Testis (tissue), 3 donors: Measurements from ENCODE around the gene TNP2. TPM values are rescaled to one million over a fixed set of nuclear protein-coding genes. Genes with fewer than 3 reads are reported as not detected.

Experiments
- DNase-seq: peaks from one replicate; pipeline ENCODE4 v3.0.0-alpha.2; 2019
- H3K27ac ChIP-seq, 2 donors: fragments of 200-600 bp; sonication (generic); one replicate each; pipeline ENCODE4 v1.5.1; 2019
- H3K27me3 ChIP-seq: fragments of 200-600 bp; sonication (generic); one replicate; pipeline ENCODE4 v1.5.1; 2019
- H3K36me3 ChIP-seq: fragments of 200-600 bp; sonication (generic); one replicate; pipeline ENCODE4 v1.5.1; 2017; ENCODE audit warnings: low read depth; ENCODE audit errors: missing control alignments
- H3K4me1 ChIP-seq: fragments of 200-600 bp; sonication (generic); one replicate; pipeline ENCODE4 v1.5.1; 2019
- H3K4me3 ChIP-seq, 2 donors: fragments of 200-600 bp; sonication (generic); one replicate each; pipeline ENCODE4 v1.5.1; 2017 to 2019
- H3K9me3 ChIP-seq: fragments of 200-600 bp; sonication (generic); one replicate; pipeline ENCODE4 v1.5.1; 2017
- POLR2A ChIP-seq: fragments of 450-650 bp; IDR thresholded peaks from one replicate; pipeline ENCODE4 v1.6.1; 2017; ENCODE audit warnings: antibody characterized with exemption, mild to moderate bottlenecking, moderate library complexity
- WGBS, 2 donors: methylation state at CpG; one replicate each; pipeline ENCODE4 v1.1.5; 2018; 5-methylcytosine and 5-hydroxymethylcytosine counted together
- intact Hi-C: fragments of 100-400 bp; cut with DNase I; formaldehyde crosslinking; loops from one replicate; pipeline ENCODE4 v1.15.1; 2023; ENCODE audit warnings: low total_unique reads
- polyA plus RNA-seq: library from polyadenylated mRNA; stranded (reverse); fragments of 350-450 nt; fragmentation: Illumina TruSeq; extraction: RNeasy Lipid Tissue Mini Kit (QIAGEN cat#74804); gene quantifications from one replicate; pipeline ENCODE4 v1.2.3, GENCODE V29; 2014; ENCODE audit warnings: low read depth, low replicate concordance; ENCODE audit not compliant: insufficient read depth
- total RNA-seq, 2 donors: library from RNA; depleted of rRNA; stranded (reverse); fragments of >200 nt; gene quantifications; one replicate each; pipeline ENCODE4 v1.2.3, GENCODE V29; 2016
- TF ChIP-seq, protein P1 (sequence below), 3 experiments: fragments of 450-650 bp in 2 of 3; fragments of 200-600 bp in 1 of 3; sonication (generic) in 1 of 3; IDR thresholded peaks; one replicate each; pipeline ENCODE4 v1.5.1; 2016 to 2019; ENCODE audit warnings: antibody characterized with exemption in 3 of 3, mild to moderate bottlenecking in 2 of 3, moderate library complexity in 1 of 3

The TNP2 gene
- total and polyA plus RNA-seq, 3 donors from 2014 or later: 10.2 to 38.4 (median 29.8) TPM

DNA sequence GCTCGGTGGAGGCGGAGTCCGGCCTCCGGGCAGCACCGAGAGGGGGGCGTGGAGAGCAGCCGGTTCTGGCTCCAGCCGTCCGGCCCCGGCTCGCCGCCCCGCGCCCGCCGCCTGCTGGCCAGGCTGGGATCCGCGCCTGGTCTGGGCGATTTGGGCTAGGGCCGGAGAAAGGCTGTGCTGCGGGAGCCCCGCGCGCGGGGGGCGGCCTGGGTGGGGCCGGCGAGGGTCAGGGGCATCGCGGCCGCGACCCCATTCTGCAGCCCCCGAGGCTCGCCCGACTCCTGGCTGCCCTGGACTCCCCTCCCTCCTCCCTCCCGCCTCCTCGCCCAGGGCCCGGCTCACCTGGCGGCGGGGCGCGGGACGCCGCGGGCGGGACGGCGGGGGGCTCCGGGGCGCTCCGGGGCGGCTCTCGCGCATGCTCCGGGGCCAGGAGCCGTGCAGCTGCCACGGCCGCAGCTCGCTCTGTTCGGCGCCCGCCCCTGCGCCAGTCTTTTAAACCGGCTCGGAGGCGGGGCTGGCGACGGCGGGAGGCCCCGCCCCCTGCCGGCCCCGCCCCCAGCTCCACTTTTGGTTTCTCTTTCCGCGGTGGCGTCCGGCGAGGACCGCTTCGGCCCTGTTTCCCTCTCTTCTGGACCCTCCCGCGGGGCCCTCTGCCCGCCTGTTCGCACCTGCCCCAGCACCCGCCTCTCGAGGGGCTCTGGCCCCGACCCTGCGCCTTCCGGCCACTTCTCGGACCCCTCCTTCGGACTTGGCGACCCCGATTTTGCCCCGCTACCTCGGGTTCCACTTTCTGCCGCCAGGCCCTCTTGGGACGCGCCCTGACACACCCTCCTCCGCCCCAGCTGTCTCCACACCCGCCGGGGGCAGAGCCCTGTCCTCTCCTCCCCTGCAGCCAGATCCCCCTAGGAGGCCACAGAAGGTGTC lies 13.1 kb downstream of the TNP2 start, which contains the start of gene SOCS1:
SOCS1 (minus strand) TSS at position 468 of the 924 bp plus-strand sequence. CDS start 726 bp downstream, outside the sequence.
- H3K36me3 ChIP-seq: no peaks in the 10 kb centered on the region
- DNase-seq: peak; percentile 90
- peak within 1 kb of the TSS; percentile 70 to 77 for H3K4me3 ChIP-seq
- peaks cover 18% of the 10 kb centered on the region for H3K4me1 ChIP-seq
- WGBS, 2 donors: 0% methylated on average over 8 to 99 of the region's 100 CpGs
- peak within 1 kb of the TSS; percentile 84 to 97 for H3K27ac ChIP-seq
- no peaks in the 10 kb centered on the region for H3K9me3 ChIP-seq
- intact Hi-C loops: loop anchor here (5.0 kb wide), 1 partner anchor 284 kb away; no protein-coding TSS in a partner anchor
- no peaks in the 10 kb centered on the region for H3K27me3 ChIP-seq
- TF ChIP-seq POLR2A: peak; percentile 62
- TF ChIP-seq, protein P1, sequence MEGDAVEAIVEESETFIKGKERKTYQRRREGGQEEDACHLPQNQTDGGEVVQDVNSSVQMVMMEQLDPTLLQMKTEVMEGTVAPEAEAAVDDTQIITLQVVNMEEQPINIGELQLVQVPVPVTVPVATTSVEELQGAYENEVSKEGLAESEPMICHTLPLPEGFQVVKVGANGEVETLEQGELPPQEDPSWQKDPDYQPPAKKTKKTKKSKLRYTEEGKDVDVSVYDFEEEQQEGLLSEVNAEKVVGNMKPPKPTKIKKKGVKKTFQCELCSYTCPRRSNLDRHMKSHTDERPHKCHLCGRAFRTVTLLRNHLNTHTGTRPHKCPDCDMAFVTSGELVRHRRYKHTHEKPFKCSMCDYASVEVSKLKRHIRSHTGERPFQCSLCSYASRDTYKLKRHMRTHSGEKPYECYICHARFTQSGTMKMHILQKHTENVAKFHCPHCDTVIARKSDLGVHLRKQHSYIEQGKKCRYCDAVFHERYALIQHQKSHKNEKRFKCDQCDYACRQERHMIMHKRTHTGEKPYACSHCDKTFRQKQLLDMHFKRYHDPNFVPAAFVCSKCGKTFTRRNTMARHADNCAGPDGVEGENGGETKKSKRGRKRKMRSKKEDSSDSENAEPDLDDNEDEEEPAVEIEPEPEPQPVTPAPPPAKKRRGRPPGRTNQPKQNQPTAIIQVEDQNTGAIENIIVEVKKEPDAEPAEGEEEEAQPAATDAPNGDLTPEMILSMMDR (IDR thresholded peaks at IDR 0.05): peak; percentile 92 to 97 (median 94)

DNA sequence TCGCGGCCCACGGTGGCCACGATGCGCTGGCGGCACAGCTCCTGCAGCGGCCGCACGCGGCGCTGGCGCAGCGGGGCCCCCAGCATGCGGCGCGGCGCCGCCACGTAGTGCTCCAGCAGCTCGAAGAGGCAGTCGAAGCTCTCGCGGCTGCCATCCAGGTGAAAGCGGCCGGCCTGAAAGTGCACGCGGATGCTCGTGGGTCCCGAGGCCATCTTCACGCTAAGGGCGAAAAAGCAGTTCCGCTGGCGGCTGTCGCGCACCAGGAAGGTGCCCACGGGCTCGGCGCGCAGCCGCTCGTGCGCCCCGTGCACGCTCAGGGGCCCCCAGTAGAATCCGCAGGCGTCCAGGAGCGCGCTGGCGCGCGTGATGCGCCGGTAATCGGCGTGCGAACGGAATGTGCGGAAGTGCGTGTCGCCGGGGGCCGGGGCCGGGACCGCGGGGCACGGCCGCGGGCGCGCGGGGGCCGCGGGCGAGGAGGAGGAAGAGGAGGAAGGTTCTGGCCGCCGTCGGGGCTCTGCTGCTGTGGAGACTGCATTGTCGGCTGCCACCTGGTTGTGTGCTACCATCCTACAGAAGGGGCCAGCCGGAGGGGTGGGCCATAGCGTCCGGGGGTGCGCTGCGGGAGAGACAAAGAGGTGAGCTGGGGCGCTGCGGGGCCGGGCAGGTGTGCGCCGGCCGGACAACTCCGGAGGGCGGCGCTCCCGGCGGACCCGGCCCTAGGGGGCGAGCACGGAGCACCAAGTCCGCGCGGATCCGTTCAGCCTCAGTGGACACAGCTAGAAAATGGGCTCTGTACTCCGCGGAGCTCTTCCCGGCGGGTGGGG lies 14.0 kb downstream of the TNP2 start:
- peak; percentile 53 for DNase-seq
- H3K9me3 ChIP-seq: no peaks in the 10 kb centered on the region
- peaks cover 18% of the 10 kb centered on the region for H3K4me1 ChIP-seq
- H3K27ac ChIP-seq: peak overlapping the region; percentile 70 to 97
- H3K4me3 ChIP-seq: peak overlapping the region; percentile 70 to 77
- no peaks in the 10 kb centered on the region for H3K36me3 ChIP-seq
- TF ChIP-seq, protein P1 (IDR thresholded peaks at IDR 0.05): peak in 2 of 3 experiments; percentile 8 to 16
- TF ChIP-seq POLR2A: no peak
- 3 to 8% methylated on average over 16 to 89 of the region's 105 CpGs for WGBS, 2 donors
- no peaks in the 10 kb centered on the region for H3K27me3 ChIP-seq
- intact Hi-C loops: loop anchor here (5.0 kb wide), 1 partner anchor 283 kb away; no protein-coding TSS in a partner anchor

DNA sequence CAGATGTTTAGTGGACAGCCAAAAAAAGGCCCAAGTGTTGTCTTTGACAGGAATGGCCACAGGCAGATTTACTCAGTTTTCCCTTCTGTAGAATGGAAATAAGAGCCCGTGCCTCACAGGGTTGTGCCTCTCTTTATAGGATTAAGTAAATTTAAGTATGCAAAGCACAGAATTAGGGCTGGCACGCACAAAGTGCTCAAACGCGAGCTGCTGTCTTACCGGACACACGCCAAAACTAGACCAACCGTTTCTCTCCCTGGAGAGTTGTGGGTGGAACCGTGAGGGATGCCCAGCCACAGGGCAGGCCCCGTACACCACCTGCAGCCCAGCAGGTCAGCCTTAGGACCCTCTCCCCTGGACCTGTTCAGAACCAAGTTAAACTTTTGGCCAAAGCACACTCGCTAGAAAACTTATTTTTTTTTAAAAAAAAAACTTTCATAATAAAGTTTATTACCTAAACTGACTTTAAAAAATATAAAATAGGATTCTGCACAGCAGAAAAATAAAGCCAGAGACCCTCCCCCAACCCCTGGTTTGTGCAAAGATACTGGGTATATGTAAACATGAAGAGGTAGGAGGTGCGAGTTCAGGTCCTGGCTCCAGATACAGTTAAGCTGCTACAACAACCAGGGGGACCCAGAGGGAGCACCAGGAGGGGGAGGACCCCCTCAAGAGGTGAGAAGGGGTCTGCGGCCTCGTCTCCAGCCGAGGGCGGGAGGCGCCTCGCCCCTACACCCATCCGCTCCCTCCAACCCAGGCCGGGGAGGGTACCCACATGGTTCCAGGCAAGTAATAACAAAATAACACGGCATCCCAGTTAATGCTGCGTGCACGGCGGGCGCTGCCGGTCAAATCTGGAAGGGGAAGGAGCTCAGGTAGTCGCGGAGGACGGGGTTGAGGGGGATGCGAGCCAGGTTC lies 14.9 kb downstream of the TNP2 start:
- peak overlapping the region; percentile 19 to 97 for H3K27ac ChIP-seq
- DNase-seq: no peak
- WGBS, 2 donors: 30 to 37% methylated on average over 28 to 29 of the region's 29 CpGs
- H3K27me3 ChIP-seq: no peaks in the 10 kb centered on the region
- peaks cover 16% of the 10 kb centered on the region for H3K4me1 ChIP-seq
- intact Hi-C loops: no loop called here
- peak overlapping the region; percentile 70 to 77 for H3K4me3 ChIP-seq
- TF ChIP-seq POLR2A: no peak
- TF ChIP-seq, protein P1 (IDR thresholded peaks at IDR 0.05): no peak
- H3K9me3 ChIP-seq: no peaks in the 10 kb centered on the region
- no peaks in the 10 kb centered on the region for H3K36me3 ChIP-seq
